ENCODE results near the gene C16orf78.
A peak's percentile ranks its signal among the peaks of the same experiment; 100 is the strongest.

C16orf78 gene

DNA sequence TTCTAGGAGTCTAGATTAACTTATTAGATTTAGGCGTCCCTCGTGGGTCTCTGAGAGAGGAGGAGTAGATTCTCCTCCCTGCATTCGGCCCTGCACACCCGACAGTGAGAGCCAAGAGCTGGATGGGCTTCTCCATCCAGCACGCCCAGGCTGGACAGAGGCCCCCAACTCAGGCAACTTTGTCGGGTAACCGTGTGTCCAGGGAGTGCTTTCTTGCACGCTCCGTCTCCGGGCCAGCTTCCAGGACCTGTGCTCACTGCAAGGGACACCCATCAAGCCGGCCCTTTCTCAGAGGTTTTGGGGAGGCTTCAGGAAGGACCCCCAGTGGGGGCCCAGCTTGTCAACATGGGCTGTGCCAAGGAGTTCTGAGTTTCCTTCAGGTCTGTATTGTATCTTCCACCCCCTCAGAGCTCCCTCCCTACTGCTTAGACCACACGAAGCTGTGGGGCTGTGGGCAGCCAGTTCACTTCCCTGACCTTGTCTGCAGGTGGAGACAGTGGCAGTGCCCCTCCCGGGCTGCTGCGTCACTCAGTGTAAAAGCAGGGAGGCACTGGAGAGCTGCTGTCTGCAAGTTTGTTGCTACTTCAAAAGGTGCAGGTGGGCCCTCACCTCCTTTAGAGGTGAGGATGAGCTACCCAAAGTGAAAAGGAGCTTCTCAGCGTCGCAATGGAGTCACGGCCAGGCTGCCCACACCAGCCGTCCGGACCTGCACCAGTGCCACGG is 24.0 kb upstream of the C16orf78 start:
- Histone ChIP-seq H3K4me1 (ENCODE audit: control insufficient read depth, insufficient read depth, low read length) (peaks cover 4% of the 10 kb centered on the region; the same call in 1 of the 2 replicates), H3K4me3 (ENCODE audit: low read length) (no peak overlapping the region), H3K27me3 (ENCODE audit: control insufficient read depth, insufficient read depth, low read length) (no peaks in the 10 kb centered on the region), H3K27ac (ENCODE audit: low read length) (no peak overlapping the region), H3K36me3 (ENCODE audit: control insufficient read depth, insufficient read depth, low read length) (no peaks in the 10 kb centered on the region), H3K9me3 (ENCODE audit: control insufficient read depth, insufficient read depth, low read length) (no peaks in the 10 kb centered on the region)
- WGBS (ENCODE audit: insufficient coverage, insufficient read length): no CpG with 5 or more reads among the region's 20 CpGs
- no peak for DNase-seq (ENCODE audit: low read depth, low spot score)

DNA sequence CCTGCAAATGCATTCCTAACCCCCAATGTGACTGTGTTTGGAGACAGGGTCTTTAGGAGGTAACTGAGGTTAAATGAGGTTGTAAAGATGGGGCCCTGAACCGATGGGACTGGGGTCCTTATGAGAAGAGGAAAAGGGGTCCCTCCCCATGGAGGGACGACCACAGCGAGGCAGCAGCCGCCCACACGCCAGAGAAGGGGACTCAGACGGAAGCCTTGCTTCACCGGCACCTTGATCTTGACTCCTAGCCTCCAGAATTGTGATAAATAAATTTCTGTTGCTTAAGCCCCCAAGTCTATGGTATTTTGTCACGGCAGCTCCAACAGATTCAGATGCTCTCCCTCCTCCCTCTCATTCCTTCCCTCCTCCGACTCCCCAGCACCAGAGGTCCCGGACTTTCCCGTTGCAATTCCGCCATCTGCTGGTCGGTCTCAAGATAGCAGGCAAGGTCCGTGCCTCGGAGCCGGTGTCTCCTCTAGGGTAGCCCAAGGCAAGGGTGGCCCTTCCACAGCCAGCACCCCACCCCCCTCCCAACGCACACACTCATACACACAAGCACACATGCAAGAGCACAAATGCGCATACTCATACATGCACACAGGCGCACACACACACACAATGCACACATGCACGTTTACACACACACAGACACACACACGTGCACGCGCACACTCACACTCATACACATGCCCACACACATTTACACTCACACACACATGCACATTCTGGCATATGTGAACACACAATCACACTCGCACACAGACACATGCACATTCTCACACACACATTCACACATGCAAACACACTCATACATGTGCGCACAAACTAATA is 23.1 kb upstream of the C16orf78 start:
- WGBS (ENCODE audit: insufficient coverage, insufficient read length): 100% methylated on average over 1 of the region's 25 CpGs
- Histone ChIP-seq H3K27me3 (ENCODE audit: control insufficient read depth, insufficient read depth, low read length) (no peaks in the 10 kb centered on the region), H3K9me3 (ENCODE audit: control insufficient read depth, insufficient read depth, low read length) (no peaks in the 10 kb centered on the region), H3K36me3 (ENCODE audit: control insufficient read depth, insufficient read depth, low read length) (no peaks in the 10 kb centered on the region), H3K4me1 (ENCODE audit: control insufficient read depth, insufficient read depth, low read length) (peaks cover 4% of the 10 kb centered on the region; the same call in 1 of the 2 replicates), H3K4me3 (ENCODE audit: low read length) (no peak overlapping the region), H3K27ac (ENCODE audit: low read length) (no peak overlapping the region)
- DNase-seq (ENCODE audit: low read depth, low spot score): peak; percentile 61

DNA sequence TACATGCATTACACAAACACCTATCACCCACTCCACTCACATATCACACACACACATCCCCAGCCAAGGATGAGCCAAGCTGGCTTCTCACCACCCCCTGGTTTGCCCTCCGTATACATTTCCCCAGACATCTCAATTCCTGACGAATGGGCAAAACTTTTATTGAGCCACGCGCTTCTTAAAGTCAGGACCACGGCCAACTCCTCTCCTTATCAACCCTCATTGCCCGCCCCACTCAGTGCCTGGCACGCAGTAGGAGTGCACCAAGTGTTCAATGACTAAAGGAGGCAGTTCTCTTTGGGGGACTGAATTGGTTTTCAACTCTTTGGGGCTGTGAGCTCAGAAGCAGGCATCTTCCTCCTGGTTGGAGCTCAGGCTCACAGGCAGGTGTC is 22.5 kb upstream of the C16orf78 start:
- DNase-seq (ENCODE audit: low read depth, low spot score): no peak
- WGBS (ENCODE audit: insufficient coverage, insufficient read length): no CpG with 5 or more reads among the region's 7 CpGs

DNA sequence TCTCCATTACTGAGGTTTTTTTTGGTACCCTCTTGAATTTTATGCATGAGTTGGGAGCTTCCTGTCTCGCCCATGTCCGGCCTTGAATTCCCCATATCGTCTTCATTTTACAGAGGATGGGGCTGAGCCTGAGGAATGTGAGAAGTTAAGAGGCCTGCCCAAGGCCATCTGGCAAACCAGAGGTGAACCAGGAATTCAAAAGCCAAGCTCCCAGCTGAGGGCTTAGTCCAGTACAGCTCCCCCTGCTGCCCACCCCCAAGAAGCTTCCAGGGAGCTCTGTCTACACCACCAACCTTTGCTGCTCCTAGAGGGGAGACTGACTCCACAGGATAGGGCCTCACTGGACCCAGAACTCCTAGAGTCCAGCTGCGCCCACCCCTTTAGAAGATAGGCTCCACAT is 20.7 kb upstream of the C16orf78 start:
- WGBS (ENCODE audit: insufficient coverage, insufficient read length): no CpG with 5 or more reads among the region's 4 CpGs
- H3K4me3 ChIP-seq (ENCODE audit: low read length): no peak overlapping the region
- H3K27me3 ChIP-seq (ENCODE audit: control insufficient read depth, insufficient read depth, low read length): no peaks in the 10 kb centered on the region
- H3K4me1 ChIP-seq (ENCODE audit: control insufficient read depth, insufficient read depth, low read length): peaks cover 4% of the 10 kb centered on the region; the same call in 1 of the 2 replicates
- no peak for DNase-seq (ENCODE audit: low read depth, low spot score)
- no peak overlapping the region for H3K27ac ChIP-seq (ENCODE audit: low read length)
- H3K36me3 ChIP-seq (ENCODE audit: control insufficient read depth, insufficient read depth, low read length): no peaks in the 10 kb centered on the region
- H3K9me3 ChIP-seq (ENCODE audit: control insufficient read depth, insufficient read depth, low read length): no peaks in the 10 kb centered on the region

More for the DNA sequence above, 22.5 kb upstream of the C16orf78 start:
- no peak overlapping the region for H3K4me3 ChIP-seq (ENCODE audit: low read length)
- H3K27ac ChIP-seq (ENCODE audit: low read length): no peak overlapping the region
- H3K27me3 ChIP-seq (ENCODE audit: control insufficient read depth, insufficient read depth, low read length): no peaks in the 10 kb centered on the region
- H3K4me1 ChIP-seq (ENCODE audit: control insufficient read depth, insufficient read depth, low read length): peaks cover 4% of the 10 kb centered on the region; the same call in 1 of the 2 replicates
- no peaks in the 10 kb centered on the region for H3K36me3 ChIP-seq (ENCODE audit: control insufficient read depth, insufficient read depth, low read length)
- no peaks in the 10 kb centered on the region for H3K9me3 ChIP-seq (ENCODE audit: control insufficient read depth, insufficient read depth, low read length)

DNA sequence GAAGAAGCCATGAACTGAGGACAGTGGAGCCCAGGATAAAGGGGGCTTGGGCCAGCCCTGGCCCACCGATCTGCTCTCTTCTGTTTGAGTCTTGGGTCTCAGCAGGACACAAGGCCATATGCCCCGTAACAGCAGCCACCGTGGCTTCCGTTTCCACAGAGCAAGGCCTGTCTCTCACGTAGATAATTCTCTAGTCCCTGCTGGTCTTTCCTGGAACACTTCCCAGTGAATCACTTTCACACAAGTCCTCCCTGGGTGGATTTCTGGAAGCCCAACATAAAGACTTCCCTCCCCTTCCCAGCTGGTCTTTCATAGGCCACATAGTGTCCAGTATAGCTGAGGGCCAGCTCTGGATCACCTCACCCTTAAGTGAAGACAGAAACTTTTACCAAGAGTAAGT is 19.9 kb upstream of the C16orf78 start:
- H3K36me3 ChIP-seq (ENCODE audit: control insufficient read depth, insufficient read depth, low read length): no peaks in the 10 kb centered on the region
- no peak overlapping the region for H3K27ac ChIP-seq (ENCODE audit: low read length)
- no peak for DNase-seq (ENCODE audit: low read depth, low spot score)
- H3K9me3 ChIP-seq (ENCODE audit: control insufficient read depth, insufficient read depth, low read length): no peaks in the 10 kb centered on the region
- no peaks in the 10 kb centered on the region for H3K27me3 ChIP-seq (ENCODE audit: control insufficient read depth, insufficient read depth, low read length)
- no CpG with 5 or more reads among the region's 5 CpGs for WGBS (ENCODE audit: insufficient coverage, insufficient read length)
- peaks cover 4% of the 10 kb centered on the region; the same call in 1 of the 2 replicates for H3K4me1 ChIP-seq (ENCODE audit: control insufficient read depth, insufficient read depth, low read length)
- no peak overlapping the region for H3K4me3 ChIP-seq (ENCODE audit: low read length)

DNA sequence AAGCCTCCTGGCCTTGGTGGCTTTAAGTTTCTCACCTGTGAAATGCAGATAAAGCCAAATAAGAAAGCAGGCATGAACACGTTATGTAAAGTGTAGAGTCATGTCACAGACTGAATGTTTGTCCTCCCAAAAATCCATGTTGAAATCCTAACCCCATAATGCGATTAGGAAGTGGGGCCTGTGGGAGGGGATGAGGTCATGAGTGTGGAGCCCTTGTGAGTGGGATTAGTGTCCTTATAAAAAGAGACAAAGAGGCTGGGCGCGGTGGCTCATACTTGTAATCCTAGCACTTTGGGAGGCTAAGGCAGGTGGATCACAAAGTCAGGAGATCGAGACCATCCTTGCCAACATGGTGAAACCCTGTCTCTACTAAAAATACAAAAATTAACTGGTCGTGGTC is 19.5 kb upstream of the C16orf78 start:
- Histone ChIP-seq H3K9me3 (ENCODE audit: control insufficient read depth, insufficient read depth, low read length) (no peaks in the 10 kb centered on the region), H3K4me1 (ENCODE audit: control insufficient read depth, insufficient read depth, low read length) (peaks cover 4% of the 10 kb centered on the region; the same call in 1 of the 2 replicates), H3K27ac (ENCODE audit: low read length) (no peak overlapping the region), H3K36me3 (ENCODE audit: control insufficient read depth, insufficient read depth, low read length) (no peaks in the 10 kb centered on the region), H3K27me3 (ENCODE audit: control insufficient read depth, insufficient read depth, low read length) (no peaks in the 10 kb centered on the region), H3K4me3 (ENCODE audit: low read length) (no peak overlapping the region)
- no CpG with 5 or more reads among the region's 6 CpGs for WGBS (ENCODE audit: insufficient coverage, insufficient read length)
- no peak for DNase-seq (ENCODE audit: low read depth, low spot score)

DNA sequence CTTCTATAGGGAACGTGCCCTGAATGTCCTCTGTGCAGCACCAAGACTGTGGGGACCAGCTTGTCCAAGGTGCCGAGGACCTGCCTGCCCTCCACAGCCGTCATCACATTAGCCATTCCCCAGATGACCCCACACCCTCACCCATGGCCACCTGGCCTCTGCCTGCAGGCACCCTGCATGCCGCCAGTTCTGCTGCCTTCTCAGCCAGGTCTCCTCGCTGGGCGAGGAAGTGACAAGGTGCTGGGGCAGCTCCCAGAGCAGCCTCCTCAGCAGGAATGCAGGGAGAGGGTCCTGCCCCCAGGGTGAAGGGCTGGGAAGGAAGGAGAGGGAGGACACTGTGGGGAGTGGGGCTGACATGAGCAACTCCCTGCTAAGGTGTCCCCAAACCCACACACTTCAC is 18.6 kb upstream of the C16orf78 start:
- Histone ChIP-seq H3K36me3 (ENCODE audit: control insufficient read depth, insufficient read depth, low read length) (no peaks in the 10 kb centered on the region), H3K4me1 (ENCODE audit: control insufficient read depth, insufficient read depth, low read length) (0 out of 2 replicates have a peak, but pooled peaks cover 3% of the 10 kb centered on the region), H3K27ac (ENCODE audit: low read length) (no peak overlapping the region), H3K27me3 (ENCODE audit: control insufficient read depth, insufficient read depth, low read length) (no peaks in the 10 kb centered on the region), H3K4me3 (ENCODE audit: low read length) (no peak overlapping the region), H3K9me3 (ENCODE audit: control insufficient read depth, insufficient read depth, low read length) (no peaks in the 10 kb centered on the region)
- no peak for DNase-seq (ENCODE audit: low read depth, low spot score)
- no CpG with 5 or more reads among the region's 6 CpGs for WGBS (ENCODE audit: insufficient coverage, insufficient read length)

DNA sequence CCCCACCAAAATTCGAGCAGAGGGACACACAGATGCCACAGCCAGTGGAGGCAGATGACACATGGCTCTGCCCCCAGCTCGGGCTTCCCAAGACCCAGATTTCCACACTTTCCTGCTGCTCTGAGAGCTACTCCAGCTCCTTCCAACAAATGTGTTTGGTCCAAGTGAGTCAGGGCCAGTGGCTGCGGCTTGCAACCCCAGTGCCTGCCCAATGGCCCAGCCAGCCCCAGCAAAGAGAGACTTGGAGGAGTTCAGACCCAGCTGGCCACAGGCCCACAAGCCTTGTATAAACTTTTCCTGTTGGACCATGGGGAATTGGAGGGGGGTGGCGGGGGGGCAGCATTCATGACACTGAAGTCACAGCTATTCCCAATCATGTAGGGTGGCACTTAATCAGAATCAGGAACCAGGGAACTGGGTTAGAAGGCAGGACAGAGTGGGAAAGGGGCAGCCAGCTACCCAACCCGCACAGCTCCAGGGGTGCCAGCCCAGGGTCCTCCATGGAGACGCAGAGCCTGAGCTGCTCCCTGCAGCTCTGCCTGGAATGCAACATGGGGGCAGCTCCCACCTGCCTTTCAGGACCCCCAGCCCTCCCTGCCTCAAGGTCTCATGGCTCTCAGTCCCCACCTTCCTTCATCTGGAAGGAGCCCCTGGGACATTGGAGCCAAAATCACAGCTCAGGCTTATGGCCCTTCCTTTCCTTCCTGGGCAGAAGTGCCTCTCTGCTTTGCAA is 17.5 kb upstream of the C16orf78 start:
- Histone ChIP-seq H3K9me3 (ENCODE audit: control insufficient read depth, insufficient read depth, low read length) (no peaks in the 10 kb centered on the region), H3K27ac (ENCODE audit: low read length) (no peak overlapping the region)

DNA sequence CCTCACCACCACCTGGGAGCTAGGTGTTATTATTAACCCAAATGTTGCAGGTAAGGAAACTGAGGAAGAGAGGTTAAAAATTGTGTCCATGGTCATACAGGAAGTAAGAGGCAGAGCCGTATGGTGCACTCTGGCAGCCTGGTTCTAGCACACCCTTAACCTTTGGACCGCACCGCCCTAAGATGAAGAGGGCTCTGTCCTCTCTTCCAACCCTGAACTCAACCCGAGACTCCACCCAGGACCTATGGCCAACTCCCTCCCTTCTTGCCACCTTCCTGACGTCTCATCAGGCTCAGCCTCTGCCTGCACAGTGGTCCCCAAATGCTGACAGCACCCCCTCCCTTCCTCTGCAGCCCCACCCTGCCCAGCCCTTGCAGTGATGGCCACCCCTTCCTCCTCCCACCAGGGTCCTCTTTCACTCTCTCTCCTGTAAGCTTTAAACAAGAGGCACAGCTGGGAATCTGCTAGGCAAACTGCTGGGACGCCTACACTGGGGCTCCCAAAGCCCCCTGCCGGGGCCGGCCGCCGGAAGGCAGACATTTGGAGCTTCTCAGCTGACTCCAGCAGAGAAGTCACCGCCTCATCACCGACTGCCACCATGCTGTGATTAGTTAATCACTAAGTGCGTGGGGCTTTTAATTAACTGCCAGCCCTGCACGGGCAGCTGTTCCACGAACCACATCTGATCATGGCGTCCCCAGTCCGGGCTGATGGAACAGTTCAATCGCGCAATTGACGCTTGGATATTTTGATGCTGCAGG is 16.7 kb upstream of the C16orf78 start:
- Histone ChIP-seq H3K9me3 (ENCODE audit: control insufficient read depth, insufficient read depth, low read length) (no peaks in the 10 kb centered on the region), H3K4me3 (ENCODE audit: low read length) (no peak overlapping the region), H3K4me1 (ENCODE audit: control insufficient read depth, insufficient read depth, low read length) (no peaks in the 10 kb centered on the region), H3K36me3 (ENCODE audit: control insufficient read depth, insufficient read depth, low read length) (no peaks in the 10 kb centered on the region), H3K27ac (ENCODE audit: low read length) (no peak overlapping the region), H3K27me3 (ENCODE audit: control insufficient read depth, insufficient read depth, low read length) (no peaks in the 10 kb centered on the region)
- no peak for DNase-seq (ENCODE audit: low read depth, low spot score)
- no CpG with 5 or more reads among the region's 20 CpGs for WGBS (ENCODE audit: insufficient coverage, insufficient read length)

More for the DNA sequence above, 17.5 kb upstream of the C16orf78 start:
- no peak overlapping the region for H3K4me3 ChIP-seq (ENCODE audit: low read length)
- no peak for DNase-seq (ENCODE audit: low read depth, low spot score)
- no peaks in the 10 kb centered on the region for H3K36me3 ChIP-seq (ENCODE audit: control insufficient read depth, insufficient read depth, low read length)
- no peaks in the 10 kb centered on the region for H3K4me1 ChIP-seq (ENCODE audit: control insufficient read depth, insufficient read depth, low read length)
- H3K27me3 ChIP-seq (ENCODE audit: control insufficient read depth, insufficient read depth, low read length): no peaks in the 10 kb centered on the region
- WGBS (ENCODE audit: insufficient coverage, insufficient read length): no CpG with 5 or more reads among the region's 6 CpGs

DNA sequence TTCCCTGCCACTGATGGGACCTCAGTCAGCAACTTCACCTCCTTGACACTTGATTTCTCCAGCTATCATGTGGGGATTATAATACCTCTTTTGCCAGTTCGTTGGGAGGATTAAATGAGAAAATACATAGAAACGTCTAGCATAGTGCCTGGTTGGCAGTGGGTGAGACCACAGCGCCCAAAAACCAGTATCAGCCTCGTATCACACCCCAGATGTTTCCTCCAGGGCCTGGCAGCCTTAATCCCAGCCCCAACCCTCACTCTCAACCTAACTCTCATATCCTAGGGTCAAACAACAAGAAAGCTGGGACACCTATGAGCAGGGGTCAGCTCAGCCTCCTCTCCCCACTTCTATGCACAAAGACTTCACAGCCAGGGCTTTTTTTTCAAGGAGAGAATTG is 14.0 kb upstream of the C16orf78 start:
- DNase-seq (ENCODE audit: low read depth, low spot score): no peak
- no peaks in the 10 kb centered on the region for H3K9me3 ChIP-seq (ENCODE audit: control insufficient read depth, insufficient read depth, low read length)
- WGBS (ENCODE audit: insufficient coverage, insufficient read length): no CpG with 5 or more reads among the region's 4 CpGs
- H3K4me3 ChIP-seq (ENCODE audit: low read length): no peak overlapping the region
- H3K36me3 ChIP-seq (ENCODE audit: control insufficient read depth, insufficient read depth, low read length): no peaks in the 10 kb centered on the region
- H3K27me3 ChIP-seq (ENCODE audit: control insufficient read depth, insufficient read depth, low read length): no peaks in the 10 kb centered on the region
- no peak overlapping the region for H3K27ac ChIP-seq (ENCODE audit: low read length)
- H3K4me1 ChIP-seq (ENCODE audit: control insufficient read depth, insufficient read depth, low read length): peaks cover 2% of the 10 kb centered on the region; the same call in 1 of the 2 replicates

Measured in iPS DF 6.9 (cell line).